ENCODE results near the gene NFS1.

- no peak for TF ChIP-seq EZH2 (IDR thresholded peaks at IDR 0.05; ENCODE audit: borderline replicate concordance, insufficient read depth, low read depth, low read length, poor library complexity, severe bottlenecking)
- TF ChIP-seq CTCF (IDR thresholded peaks at IDR 0.05) = no peak
Observed at GRCh38 chr20:35710039-35710438, 10.9 kb upstream of the NFS1 start.
